Measurements from ENCODE around the gene ATXN7. TPM values are rescaled to one million over a fixed set of nuclear protein-coding genes. Genes with fewer than 3 reads are reported as not detected.

ATXN7 gene
- total RNA-seq, 2 experiments from 2014 or later = 15.2 to 35.2 TPM

DNA sequence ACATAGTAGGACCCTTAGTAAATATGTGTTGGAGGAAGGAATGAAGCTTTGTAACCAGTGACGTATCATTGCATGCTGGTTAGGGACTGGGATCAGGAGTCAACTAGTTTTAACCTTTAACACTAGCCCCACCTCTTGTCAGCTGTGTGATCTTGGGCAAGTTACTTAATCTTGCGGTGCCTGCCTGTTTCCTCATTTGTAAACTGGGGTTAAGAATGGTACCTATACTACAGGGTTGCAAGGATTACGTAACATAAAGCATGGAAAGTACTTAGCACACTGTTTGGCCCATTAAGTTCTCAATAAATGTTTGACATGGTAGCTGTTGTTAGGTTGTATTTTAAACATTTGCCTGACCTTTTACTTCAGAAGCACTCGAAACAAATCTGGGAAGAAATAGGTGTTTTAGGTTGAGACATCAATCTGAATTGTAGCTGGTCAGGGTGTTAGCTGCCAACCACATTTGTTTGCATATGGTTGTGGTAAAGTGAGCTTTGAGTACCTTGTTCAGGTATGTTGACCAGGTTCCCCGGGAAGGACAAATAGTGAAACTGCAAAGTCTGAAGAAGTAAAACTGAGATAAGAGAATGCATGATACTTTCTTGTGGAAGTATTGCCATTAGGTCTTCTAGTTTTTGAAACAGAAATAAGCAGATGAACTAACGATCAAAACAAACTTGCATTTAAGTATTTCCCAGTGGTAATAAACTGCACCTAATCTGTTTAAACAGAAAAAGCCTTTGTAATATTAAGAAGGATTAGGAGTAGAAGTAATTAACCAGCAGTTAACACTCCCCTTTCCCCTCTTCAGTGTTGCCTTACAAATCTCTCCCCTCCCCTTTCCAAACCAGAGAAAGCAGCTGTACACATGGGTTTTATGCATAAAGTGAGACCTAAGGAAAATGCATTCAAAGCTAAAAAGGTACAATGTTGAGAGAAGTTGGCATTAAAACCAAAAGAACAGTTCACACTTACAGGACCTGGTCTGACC is 74.3 kb downstream of the ATXN7 start:
- Histone ChIP-seq H3K4me3 (ENCODE audit: low read depth, low read length, poor library complexity, severe bottlenecking) (no peak overlapping the region), H4K20me1 (ENCODE audit: insufficient read depth, low read length) (peaks cover 25% of the 10 kb centered on the region; the same call in 1 of the 2 replicates), H3K4me2 (ENCODE audit: low read length) (peak overlapping the region; percentile 25; the same call in 1 of the 2 replicates), H3K9me2 (ENCODE audit: insufficient read depth, low read length) (no peaks in the 10 kb centered on the region), H3K27ac (ENCODE audit: low read depth, low read length, poor library complexity, severe bottlenecking) (no peak overlapping the region), H3K4me1 (ENCODE audit: insufficient read depth, low read length, poor library complexity, severe bottlenecking) (peaks cover 38% of the 10 kb centered on the region), H3K79me2 (ENCODE audit: insufficient read depth, low read depth, low read length) (peaks cover 55% of the 10 kb centered on the region; the same call in 1 of the 2 replicates), H3K36me3 (ENCODE audit: insufficient read depth, low read length) (peaks cover 70% of the 10 kb centered on the region), H3K9me3 (ENCODE audit: low read length) (no peaks in the 10 kb centered on the region), H2AFZ (ENCODE audit: low read length) (no peak overlapping the region)
- TF ChIP-seq, protein P1, sequence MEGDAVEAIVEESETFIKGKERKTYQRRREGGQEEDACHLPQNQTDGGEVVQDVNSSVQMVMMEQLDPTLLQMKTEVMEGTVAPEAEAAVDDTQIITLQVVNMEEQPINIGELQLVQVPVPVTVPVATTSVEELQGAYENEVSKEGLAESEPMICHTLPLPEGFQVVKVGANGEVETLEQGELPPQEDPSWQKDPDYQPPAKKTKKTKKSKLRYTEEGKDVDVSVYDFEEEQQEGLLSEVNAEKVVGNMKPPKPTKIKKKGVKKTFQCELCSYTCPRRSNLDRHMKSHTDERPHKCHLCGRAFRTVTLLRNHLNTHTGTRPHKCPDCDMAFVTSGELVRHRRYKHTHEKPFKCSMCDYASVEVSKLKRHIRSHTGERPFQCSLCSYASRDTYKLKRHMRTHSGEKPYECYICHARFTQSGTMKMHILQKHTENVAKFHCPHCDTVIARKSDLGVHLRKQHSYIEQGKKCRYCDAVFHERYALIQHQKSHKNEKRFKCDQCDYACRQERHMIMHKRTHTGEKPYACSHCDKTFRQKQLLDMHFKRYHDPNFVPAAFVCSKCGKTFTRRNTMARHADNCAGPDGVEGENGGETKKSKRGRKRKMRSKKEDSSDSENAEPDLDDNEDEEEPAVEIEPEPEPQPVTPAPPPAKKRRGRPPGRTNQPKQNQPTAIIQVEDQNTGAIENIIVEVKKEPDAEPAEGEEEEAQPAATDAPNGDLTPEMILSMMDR (conservative IDR thresholded peaks at IDR 0.05; ENCODE audit: low read length) = no peak; the same call in 1 of the 2 replicates
- TF ChIP-seq EZH2phosphoT487 (IDR thresholded peaks at IDR 0.05; ENCODE audit: borderline replicate concordance, low read depth, low read length) = no peak
- no TSS peak for BruUV-seq (replicated peaks)
- peak; percentile 23 for DNase-seq (ENCODE audit: low spot score)
- intact Hi-C loops (cut with micrococcal nuclease; ENCODE audit: unreplicated experiment) = no loop called here
- CTCF ChIA-PET (ENCODE audit: unreplicated experiment) = no interaction called here
- POLR2A ChIA-PET = interaction anchor here (0.6 to 2.2 kb wide), 2 partner anchors 9 to 62 kb away, joined by 4 to 6 read pairs; no protein-coding TSS in a partner anchor

DNA sequence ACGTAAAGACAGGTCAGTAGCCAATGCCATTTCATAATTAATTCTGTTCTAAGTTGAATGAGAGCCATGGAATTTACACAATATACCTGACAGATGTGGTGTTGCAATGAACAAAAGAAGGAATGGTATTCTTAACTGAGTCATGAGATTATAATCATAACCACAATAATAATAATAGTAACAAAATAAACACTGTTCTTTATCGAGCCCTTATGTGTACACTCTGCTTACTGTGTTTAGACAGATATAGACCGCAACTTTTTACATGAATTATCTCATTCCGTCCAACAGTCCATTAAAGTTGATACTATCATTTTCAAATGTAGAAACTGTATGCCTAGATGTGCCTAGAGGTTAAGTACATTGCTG is 76.7 kb downstream of the ATXN7 start:
- Histone ChIP-seq H3K4me1 (ENCODE audit: insufficient read depth, low read length, poor library complexity, severe bottlenecking) (peaks cover 18% of the 10 kb centered on the region), H2AFZ (ENCODE audit: low read length) (no peak overlapping the region), H3K9me2 (ENCODE audit: insufficient read depth, low read length) (no peaks in the 10 kb centered on the region), H3K4me3 (ENCODE audit: low read depth, low read length, poor library complexity, severe bottlenecking) (no peak overlapping the region), H4K20me1 (ENCODE audit: insufficient read depth, low read length) (peaks cover 10% of the 10 kb centered on the region; the same call in 1 of the 2 replicates), H3K36me3 (ENCODE audit: insufficient read depth, low read length) (peaks cover 67% of the 10 kb centered on the region), H3K4me2 (ENCODE audit: low read length) (no peak overlapping the region), H3K27ac (ENCODE audit: low read depth, low read length, poor library complexity, severe bottlenecking) (no peak overlapping the region), H3K9me3 (ENCODE audit: low read length) (no peaks in the 10 kb centered on the region), H3K79me2 (ENCODE audit: insufficient read depth, low read depth, low read length) (peaks cover 33% of the 10 kb centered on the region; the same call in 1 of the 2 replicates)
- intact Hi-C loops (cut with micrococcal nuclease; ENCODE audit: unreplicated experiment) = no loop called here
- POLR2A ChIA-PET = interaction anchor here (0.6 kb wide), 1 partner anchor 1359 kb away, joined by 4 read pairs; no protein-coding TSS in a partner anchor
- BruUV-seq (replicated peaks) = no TSS peak
- CTCF ChIA-PET (ENCODE audit: unreplicated experiment) = no interaction called here
- DNase-seq (ENCODE audit: low spot score) = no peak
- no peak for TF ChIP-seq EZH2phosphoT487 (IDR thresholded peaks at IDR 0.05; ENCODE audit: borderline replicate concordance, low read depth, low read length)
- TF ChIP-seq, protein P1 (conservative IDR thresholded peaks at IDR 0.05; ENCODE audit: low read length) = no peak

Measured in OCI-LY7 (cell line).